GM21529 (cell line): ENCODE measurements around the gene IL15RA.
A peak's percentile ranks its signal among the peaks of the same experiment; 100 is the strongest.
"Not testable (repeated sequence)": the region's sequence is repeated elsewhere in the genome, so short reads cannot be mapped to it uniquely, and the experiment has no call there.

Source experiments
- ATAC-seq: cut with Tn5 transposase; IDR thresholded peaks from one replicate; pipeline ENCODE4 v1.9.1; 2021; ENCODE audit not compliant: unreplicated experiment

The IL15RA gene

DNA sequence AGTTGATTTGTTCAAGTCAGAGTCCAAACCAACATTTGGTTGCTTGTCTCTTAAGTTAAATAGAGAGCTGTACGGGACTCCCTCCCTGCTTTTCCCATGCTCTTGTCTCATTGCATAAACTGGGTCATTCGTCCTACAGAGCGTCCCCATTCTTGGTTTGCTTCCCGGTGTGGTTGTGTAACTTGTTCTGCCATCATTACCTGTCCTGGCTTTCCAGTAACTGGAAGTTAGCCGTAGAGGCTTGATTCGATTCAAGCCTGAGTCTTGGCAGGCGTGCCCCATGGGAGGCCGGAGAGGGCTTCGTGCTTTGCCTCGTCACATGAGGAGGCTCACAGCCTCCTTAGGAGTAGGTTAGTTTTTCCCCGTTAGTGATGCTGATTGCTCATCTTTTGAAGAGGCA is 47.1 kb downstream of the IL15RA start:
- no peak for ATAC-seq

DNA sequence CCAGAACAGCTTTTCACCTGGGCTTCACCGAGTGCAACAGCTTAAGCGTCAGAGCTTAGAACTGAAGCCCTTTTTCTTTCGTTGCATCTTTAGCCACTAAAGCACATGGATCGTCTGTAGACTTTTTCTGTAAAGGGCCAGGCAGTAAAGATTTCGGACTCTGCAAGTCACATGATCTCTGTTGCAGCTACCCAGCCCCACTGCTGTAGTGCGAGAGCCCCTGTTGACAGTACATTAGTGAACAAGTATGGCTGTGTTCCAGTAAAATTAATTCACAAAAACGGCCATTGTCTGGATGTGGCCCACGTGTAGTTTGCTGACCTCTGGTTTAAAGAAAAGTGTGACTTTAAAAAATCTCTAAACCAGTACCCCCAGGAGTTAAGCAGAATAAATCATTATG is 47.9 kb downstream of the IL15RA start:
- ATAC-seq = no peak

DNA sequence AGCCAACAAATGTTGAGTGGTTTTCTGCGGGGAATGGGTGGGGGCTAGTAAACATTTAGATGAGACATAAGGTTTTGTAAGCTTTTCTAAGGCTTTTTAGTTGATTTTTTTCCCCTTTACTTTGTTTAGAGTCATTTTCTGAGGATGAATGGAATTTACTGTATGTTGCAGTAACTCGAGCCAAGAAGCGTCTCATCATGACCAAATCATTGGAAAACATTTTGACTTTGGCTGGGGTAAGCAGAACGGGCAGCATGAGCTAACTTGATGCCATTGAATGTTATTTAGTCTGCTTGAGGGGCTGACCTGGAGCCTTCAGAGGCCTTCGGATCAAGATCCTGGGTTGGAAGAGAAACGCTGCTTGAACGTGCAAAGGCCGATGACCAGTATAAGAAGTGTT is 50.0 kb downstream of the IL15RA start:
- ATAC-seq = no peak

DNA sequence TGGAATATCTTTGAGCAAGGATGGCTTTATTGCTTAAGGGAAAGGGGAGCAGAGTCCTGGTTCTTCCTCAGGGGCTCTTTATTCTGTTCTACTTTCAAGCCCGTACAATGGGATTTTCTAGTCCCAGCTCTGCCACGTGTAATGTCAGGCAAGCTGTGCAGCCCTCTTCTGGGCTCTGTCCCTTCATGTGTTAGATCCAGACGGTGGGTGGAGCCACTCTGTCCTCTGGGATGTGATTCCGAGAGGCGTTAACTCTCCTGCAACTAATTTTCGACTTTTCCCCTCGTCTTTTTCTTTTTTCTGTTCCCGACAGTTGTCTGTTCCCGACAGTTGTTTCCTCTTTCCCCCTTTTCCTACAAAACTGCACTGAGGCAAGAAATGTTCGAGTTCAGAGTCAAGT is 52.5 kb downstream of the IL15RA start:
- no peak for ATAC-seq

DNA sequence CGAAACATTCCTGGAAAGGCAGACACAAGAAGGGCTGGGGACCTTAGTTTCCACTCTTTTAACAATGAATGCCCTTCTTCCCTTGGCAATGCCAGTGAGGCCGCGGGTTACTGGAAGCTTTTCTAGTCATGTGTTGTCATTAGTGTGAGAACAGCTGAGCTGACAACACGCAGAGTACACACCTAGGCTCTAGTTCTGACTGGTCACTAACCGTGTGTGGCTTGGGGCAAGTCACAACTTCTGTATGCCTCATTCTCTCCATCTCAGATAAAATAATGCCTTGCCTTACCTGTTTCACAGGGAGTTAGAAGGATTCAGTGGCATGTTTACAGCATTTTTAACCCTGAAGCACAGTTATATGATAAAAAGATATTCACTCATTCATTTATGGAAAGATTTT is 55.6 kb downstream of the IL15RA start:
- no peak for ATAC-seq

DNA sequence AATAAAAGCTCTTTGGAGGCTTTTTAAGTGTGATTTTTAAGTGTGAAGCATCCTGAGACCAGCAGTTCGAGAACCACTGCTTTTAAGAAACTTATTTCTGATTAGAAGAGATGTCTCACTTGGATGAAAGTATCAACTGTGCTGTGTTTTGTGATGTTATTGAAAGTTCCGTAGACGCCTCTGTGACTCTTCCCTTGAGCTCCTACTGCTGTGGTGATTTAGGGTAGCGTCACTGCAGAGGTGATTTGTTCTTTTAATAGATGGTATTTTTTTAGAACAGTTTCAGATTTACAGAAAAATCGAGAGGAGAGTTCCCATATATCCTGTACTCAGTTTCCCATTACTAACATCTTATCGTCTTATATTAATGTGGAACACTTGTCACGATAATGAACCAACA is 57.8 kb downstream of the IL15RA start:
- no peak for ATAC-seq

DNA sequence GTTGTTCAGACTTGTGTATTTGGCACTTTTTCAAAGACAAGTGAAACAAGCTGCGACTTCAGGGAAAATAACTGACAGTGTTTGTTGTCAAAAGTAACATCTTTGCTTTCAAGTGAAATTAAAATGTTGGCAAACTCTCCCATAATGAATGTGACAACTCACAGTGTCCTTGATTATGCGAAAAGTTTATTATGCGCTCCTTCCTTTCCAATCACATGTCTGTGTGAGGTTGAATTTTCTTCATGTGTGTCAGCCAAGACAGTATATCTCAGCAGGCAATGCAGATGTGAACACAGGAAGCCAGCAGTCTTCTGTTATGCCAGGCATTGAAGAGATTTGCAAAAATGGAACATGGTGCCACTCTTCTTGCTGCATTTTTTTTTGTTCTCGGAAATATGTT is 58.6 kb downstream of the IL15RA start:
- ATAC-seq = no peak

DNA sequence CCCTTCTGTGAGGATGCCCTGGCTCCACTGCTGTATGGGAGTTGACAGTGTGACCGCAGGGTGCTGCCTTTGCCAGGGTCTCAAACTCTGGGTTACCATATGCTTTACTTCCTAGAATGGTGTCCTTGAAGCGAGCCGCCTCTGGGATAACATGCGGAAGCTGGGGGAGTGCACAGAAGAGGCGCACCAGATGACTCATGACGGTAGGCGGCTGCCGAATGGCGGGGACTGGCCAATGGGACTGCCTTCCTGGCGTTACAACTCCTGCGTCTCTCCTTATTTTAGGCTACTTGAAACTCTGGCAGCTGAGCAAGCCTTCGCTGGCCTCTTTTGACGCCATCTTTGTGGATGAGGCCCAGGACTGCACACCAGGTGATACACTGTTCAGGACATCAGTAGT is 60.0 kb downstream of the IL15RA start:
- no peak for ATAC-seq

DNA sequence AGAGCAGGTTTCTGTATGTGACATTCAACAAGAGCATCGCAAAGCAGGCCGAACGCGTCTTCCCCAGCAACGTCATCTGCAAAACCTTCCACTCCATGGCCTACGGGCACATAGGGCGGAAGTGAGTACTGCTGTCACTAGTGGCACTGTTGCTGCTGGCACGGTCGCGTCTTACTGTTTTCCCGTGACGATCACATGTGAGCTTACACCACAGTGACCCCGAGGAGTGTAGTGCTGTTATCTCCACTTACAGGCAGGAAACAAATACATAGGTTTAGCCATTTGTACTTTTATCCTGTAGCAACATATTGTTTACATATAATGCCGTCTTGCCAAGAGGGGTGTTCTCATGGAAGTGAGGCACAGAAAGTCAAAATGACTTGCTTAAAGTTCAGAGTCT is 61.9 kb downstream of the IL15RA start:
- no peak for ATAC-seq

DNA sequence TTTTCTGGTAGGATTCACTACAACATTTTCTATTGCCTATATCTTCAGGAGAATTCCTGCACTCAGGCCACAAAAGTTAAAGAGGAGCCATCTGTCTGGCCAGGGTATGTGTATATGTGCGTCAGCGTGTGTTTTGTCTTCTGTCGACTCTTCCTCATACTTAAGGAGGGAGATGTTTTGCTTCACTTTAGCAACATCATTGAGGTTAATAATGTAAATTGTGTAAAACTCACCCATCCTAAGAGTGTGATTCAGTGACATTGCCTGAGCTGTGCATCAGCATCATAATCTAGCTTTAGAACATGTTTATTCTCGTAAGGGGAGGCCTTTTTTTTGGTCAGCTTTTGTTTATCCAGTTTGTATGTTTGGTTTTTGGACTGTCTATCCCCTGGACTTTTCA is 63.6 kb downstream of the IL15RA start:
- no peak for ATAC-seq

DNA sequence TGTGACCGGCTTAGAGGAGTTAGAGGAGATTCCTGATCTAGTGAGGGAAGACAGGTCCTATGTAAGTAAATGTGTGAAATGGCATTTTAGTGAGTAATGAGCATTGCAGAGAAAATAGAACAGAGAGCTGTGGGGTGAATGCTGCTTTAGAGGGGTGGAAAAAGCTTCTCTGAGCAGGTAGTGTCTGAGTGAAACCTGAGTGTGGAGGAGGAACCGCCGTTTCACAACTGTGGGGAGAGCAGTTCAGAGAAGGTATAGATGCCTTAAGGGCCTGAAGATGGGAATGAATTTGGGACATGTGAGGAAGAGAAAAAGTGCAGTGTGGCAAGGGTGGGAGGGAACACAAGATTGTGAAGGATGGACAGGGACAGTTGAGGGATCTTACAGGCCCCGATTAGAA is 65.7 kb downstream of the IL15RA start:
- no peak for ATAC-seq

DNA sequence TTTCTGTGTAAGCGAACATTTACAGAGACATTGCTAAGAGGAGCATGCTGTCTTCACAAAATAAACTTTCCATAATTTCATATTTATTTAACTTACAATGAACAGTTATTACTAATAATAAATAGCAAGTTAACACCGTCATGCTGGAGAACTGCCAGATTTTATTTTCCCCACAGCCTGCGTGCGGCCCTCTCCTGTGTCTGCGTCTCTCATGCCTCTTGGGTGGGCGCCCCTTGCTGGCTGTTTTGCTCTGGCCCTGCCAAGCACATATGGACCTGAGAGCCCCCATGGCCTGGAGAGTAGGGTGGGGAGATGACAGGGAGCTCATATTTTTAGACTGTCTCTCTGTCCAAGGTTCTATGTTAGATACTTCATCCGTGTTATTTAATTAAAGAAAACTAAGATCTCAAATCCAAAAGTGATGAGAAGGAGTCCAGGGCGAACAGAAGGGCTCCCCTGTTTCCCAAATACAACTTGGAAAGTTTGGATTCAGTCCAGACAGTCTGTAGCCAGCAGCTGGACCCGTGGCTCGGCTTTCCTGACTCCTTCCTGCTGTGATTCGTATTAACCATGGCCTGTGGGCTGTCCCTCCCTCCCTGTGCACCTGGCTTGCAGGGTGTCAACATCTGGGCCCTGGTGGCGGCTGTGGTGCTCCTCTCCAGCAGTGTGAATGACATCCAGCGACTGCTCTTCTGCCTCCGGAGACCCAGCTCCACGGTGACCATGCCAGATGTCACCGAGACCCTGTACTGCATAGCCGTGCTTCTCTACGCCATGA is 66.8 kb downstream of the IL15RA start:
- ATAC-seq = no peak

DNA sequence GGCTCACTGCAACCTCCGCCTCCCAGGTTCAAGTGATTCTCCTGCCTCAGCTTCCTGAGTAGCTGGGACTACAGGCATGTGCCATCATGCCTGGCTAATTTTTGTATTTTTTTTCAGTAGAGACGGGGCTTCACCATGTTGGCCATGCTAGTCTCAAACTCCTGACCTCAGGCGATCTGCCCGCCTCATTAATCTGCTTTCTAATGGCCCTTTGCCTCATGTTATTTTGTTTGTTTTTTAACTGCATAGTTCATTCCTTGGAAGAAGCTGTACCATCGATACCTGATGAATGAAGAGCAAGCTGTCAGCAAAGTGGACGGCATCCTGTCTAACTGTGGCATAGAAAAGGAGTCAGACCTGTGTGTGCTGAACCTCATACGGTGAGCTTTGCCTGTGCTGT is 68.7 kb downstream of the IL15RA start:
- ATAC-seq = not testable (repeated sequence)

DNA sequence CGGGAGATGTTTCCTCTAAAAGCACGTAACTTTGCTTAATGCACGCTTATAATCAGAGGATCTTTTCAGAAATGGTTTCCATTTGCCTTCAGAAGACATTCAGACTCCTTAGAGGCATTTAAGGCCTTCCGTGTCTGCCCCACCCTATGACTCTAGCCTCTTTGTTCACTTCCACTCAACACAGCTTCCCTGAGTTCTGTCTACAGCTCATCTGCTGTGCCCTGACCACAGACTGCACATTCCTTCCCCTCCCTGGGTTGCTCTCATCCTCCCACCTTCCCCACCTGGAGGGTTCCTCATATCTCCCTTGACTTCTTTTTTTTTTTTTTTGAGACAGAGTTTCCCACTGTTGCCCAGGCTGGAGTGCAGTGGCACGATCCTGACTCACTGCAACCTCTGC is 70.7 kb downstream of the IL15RA start:
- no peak for ATAC-seq

DNA sequence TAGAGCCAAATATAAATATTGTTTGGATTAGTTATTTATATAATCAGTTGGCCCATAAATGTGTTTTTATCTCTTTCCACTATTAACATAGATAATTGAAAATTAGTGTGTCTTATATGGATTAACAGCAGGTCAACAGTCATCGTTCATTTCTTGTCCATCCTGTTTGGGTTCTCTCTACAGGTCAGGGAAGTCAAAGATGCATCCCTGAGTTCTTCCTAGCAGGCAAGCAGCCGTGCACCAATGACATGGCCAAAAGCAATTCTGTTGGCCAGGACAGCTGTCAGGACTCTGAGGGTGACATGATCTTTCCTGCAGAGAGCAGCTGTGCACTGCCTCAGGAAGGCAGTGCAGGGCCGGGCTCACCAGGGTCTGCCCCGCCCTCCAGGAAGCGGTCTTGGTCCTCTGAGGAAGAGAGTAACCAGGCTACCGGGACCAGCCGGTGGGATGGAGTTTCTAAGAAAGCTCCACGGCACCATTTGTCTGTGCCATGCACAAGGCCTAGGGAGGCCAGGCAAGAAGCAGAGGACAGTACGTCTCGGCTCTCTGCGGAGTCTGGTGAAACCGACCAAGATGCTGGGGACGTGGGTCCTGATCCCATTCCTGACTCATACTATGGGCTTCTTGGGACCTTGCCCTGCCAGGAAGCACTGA is 71.4 kb downstream of the IL15RA start:
- no peak for ATAC-seq

DNA sequence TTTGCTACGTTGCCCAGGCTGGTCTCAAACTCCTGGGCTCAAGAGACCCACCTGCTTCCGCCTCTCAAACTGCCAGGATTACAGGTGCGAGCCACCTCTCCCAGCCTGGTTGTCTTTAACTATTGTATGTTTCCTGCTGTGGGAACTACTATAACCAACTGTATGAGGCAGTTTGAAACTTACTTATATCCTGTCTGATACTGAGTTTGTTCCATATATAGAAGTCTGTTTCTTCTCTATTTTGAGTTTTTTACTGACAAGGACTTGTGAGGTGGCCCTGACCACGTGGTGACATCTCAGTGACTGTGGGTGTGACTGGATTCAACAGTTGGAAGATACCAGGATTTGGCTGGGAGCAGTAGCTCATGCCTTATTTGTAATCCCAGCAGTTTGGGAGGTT is 73.1 kb downstream of the IL15RA start:
- peak; percentile 98 for ATAC-seq

DNA sequence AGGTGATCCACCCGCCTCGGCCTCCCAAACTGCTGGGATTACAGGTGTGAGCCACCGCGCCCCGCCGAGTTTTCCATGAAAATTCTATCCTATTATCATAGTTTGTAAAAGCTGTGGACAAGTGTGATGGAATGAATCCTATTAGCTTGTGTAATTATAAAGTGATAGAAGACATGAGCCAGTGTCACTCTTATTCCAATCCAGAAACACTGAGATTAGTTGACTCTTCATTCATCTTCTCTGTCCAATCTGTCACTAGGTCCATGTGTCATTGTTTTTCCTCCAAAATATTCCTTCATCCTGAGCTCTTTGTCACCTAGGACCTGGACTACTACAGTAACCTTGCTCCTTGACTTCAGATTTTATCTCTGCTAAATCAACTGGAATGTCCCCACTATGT is 73.8 kb downstream of the IL15RA start:
- ATAC-seq = no peak

DNA sequence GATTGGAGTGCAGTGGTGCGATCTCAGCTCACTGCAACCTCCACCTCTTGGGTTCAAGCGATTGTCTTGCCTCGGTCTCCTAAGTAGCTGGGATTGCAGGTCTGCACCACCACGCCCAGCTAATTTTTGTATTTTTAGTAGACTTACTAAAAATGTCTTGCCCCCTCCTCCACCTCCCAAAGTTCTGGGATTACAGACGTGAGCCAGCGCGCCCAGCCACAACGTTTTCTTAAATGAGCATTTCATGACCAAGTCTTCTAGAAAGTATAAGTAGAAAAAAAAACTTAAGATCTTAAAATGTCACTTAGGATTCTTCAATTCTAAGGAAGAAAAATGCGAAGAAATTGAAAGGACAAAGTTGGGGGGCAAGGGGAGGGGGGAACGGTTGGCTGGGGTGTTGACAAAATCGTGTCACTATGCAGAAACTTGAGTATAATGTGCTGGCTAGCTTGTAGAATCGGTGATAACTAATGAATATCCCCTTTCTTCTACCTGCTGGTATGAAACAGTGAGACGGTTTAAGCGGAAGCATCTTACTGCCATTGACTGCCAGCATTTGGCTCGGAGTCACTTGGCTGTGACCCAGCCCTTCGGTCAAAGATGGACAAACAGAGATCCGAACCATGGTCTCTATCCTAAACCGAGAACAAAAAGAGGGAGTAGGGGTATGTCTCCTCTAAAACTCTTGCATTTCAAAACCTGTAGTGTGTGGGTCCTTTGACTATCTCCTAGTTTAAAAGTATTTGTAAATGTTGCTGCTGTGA is 74.7 kb downstream of the IL15RA start:
- no peak for ATAC-seq
